GM18499 (cell line): ENCODE measurements around the gene CFD.
"Not testable (repeated sequence)": the region's sequence is repeated elsewhere in the genome, so short reads cannot be mapped to it uniquely, and the experiment has no call there.

Experiments used
- ATAC-seq: cut with Tn5 transposase; IDR thresholded peaks from one replicate; pipeline ENCODE4 v1.9.1; 2021; ENCODE audit warnings: moderate number of reproducible peaks; ENCODE audit not compliant: insufficient read depth, unreplicated experiment

The CFD gene

GRCh38 chr19:869245-870177, 10.0 kb downstream of the CFD start:
- ATAC-seq = no peak

DNA sequence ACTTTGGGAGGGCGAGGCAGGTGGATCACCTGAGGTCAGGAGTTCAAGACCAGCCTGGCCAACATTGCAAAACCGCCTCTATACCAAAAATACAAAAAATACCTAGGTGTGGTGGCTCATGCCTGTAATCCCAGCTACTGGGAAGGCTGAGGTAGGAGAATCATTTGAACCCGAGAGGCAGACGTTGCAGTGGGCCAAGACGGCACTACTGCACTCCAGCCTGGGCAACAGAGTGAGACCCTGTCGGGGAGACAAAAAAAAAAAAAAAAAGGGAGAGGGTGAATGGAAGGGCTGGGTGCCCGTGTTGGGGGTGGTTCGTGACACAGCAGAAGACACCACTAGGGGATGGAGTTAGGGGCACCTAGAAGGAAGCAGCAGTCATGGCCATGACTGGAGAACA, 10.8 kb downstream of the CFD start:
- ATAC-seq = no peak

DNA sequence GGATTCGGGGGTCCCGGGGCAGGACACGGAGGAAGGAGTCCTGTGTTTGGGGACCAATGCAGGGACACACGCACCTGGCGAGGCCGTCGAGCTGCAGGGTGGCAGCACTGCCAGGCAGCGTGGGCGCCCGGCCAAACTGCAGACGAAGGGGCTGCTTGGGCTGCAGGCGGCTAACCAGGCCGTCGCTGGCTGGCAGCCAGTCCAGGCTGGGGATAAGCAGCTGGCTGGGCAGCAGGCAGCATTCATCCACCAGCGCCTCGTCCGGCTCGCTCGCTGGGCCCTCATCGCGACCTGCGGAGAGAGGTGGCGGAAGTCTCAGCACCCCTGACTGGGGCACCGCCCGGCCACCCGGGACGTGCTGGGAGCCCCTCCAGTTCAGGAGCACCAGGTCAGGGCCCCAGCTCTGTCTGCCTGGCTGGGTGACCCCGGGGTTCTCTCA, 11.5 kb downstream of the CFD start:
- ATAC-seq = no peak

DNA sequence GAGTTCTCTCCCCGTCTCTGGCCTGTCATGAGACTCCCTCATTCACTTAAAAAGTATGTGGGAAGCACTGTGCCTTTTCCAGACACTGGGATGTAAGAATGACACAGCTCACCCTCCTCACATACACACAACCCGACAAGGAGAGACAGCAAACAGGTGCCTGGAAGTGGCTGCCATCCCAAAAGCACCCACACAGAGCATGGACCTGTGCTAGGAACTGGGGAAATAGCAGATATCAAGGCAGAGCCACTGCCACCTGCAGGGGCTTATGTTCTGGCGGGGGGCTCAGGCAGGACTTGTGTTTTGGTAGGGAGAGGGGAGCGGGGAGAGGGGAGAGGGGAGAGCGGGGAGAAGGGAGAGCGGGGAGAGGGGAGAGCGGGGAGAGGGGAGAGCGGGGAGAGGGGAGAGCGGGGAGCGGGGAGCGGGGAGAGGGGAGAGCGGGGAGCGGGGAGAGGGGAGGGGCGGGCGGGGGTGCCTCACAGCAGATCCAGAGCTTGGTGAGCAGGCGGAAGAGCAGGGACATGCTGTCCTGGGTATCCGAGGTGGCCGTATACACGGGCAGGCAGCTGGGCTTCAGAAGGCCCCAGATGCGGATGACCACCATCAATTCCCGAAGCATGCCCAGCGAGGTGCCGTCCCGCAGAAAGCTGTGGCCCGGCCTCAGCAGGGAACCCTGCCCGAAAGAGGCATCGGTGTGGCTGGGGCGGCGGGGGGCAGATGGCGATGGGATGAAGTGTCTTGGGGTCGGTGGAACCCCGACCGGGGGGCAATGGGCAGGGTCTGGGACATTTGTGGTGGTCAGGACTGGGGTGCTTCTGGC, 12.2 kb downstream of the CFD start:
- no peak for ATAC-seq

DNA sequence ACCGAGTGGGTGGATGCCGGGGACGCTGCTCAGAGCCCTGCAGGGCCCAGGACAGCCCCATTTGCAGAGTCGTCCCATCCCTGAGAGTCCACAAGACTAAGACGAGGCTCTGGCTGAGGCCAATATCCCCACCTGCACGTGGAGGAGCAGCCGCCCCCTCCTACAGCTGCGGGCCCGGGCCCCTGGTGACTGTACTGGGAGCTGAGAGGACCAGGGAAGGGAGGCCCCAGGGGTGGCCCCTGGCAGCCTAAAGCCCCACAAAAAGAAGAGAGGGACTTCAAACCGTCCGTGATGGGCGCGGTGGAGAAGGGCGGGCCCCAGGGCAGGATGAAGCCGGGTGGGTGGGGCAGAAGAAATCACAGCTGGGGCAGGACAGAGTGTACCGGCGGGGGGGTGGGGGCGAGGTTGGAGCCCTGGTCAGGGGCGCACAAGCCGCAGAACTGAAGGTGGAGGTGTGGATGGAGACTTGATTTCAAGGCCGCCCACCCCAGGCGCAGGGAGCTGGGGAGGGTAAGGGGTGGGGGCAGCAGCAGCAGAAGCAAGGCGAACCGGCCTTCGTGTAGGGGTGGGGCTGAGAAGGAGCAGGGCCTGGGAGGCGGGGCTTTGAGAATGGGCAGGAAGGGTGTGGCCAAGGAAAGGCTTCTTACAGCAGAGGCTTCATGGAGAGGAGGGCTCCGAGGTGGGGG, 12.9 kb downstream of the CFD start:
- ATAC-seq = no peak

GRCh38 chr19:873084-873483, 13.6 kb downstream of the CFD start:
- no peak for ATAC-seq

GRCh38 chr19:873561-874041, 14.1 kb downstream of the CFD start:
- ATAC-seq = no peak

DNA sequence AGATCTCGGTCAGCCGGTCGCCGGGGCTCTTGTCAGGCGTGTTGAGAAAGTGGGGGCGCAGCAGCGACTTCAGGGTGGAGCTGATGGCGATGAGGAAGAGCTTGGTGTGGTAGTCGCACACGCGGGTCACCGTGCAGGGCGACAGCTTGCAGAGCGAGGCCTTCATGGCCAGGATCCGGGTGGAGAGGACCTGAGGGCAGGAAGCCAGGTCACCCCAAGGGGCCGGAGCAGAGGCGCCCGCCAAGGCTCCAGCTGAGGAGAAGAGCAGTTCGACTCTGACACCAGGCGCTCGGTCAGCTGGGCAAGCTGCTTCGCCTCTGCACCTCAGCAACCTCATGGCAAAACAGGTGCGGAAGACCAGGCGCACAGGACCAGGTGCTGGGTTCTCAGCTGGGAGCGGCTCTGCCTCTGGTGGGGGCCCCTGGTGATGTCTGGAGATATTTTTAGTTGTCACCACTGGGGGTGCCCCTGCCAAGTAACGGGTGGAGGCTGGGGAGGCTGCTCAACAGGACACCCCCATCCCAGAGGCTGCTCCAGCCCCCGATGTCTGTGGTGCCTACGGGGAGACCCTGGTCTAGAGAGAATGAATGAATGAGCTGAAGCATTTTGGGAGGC, 15.9 kb downstream of the CFD start:
- no peak for ATAC-seq

GRCh38 chr19:876089-876488, 16.6 kb downstream of the CFD start:
- no peak for ATAC-seq

DNA sequence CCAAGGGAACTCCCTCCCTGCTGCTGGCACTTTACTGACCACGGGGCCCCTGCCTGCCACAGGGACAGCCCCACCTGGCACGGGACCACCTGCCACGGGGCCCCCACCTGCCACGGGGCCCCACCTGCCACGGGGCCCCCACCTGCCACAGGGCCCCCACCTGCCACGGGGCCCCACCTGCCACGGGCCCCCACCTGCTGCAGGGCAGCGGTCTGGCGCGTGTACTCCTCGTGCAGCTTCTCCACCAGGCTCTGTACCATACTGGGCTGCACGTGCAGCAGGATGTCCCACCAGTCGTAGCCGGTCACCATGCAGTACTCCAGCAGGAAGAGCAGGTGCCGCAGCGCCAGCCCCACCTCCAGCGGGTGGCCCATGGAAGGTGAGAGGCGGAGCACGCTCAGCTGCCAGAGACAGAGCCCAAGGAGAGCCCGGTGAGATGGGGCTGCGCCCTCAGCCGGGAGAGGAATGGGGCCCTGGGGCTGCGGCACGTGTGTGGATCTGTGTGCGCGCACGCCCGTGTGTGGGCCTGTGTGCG, 17.4 kb downstream of the CFD start:
- ATAC-seq = no peak

GRCh38 chr19:877992-878660, 18.7 kb downstream of the CFD start:
- not testable (repeated sequence) for ATAC-seq

GRCh38 chr19:878751-879561, 19.5 kb downstream of the CFD start:
- ATAC-seq = not testable (repeated sequence)

- ATAC-seq = no peak
These were observed 20.4 kb downstream of the CFD start for GRCh38 chr19:879711-880438.

GRCh38 chr19:881385-882071, 22.1 kb downstream of the CFD start:
- no peak for ATAC-seq

DNA sequence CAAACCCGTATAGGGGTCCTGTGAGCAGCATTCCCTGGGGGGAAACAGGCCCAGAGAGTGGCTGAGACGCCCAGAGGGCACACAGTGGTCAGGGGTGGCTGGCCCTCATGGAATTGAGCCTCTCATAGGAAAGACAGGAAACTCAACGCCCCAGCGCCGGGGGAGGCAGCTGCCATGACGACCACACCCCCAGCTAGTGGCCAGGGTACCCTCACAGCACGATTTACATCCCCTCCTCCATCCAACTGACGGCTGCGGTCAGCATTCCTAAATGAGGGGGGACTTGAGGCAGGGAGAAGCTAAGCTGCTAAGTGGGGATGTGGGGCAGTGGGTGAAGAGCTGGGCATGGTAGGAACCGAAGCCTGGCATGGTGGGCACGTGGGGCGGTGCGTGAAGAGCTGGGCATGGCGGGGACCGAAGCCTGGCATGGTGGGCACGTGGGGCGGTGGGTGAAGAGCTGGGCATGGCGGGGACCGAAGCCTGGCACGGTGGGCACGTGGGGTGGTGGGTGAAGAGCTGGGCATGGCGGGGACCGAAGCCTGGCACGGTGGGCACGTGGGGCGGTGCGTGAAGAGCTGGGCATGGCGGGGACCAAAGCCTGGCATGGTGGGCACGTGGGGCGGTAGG, 23.5 kb downstream of the CFD start:
- ATAC-seq = no peak

DNA sequence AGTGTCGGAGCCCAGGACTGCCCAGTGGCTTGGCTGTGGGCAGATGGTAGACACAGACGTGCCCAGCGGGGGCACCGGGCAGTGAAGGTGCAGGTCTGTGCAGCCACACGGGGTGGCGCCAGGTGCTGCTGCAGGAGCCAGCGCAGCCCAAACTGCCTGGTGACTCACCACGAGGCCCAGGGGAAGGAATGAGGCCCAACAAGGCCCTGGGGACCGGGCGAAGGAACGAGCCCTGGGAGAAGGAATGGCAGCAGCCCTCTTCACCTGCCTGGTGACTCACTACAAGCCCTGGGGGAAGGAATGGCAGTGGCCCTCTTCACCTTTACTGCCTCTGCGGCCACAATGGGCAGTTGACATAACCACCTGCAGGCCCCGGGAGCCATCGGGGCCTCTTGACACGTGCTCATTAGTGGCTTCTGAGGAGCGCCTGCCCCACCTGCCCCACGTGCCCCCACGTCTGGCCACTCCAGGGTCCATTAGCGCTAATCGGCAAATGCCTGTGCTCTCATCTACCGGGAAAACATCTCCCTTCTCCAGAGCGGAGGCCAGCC, 24.3 kb downstream of the CFD start:
- ATAC-seq = no peak
